ENCODE results near the gene ANK3. TPM values are rescaled to one million over a fixed set of nuclear protein-coding genes. Genes with fewer than 3 reads are reported as not detected.

Gene ANK3
- total RNA-seq, 3 donors from 2014 or later: 10.2 to 93.2 (median 57.4) TPM

- no peaks in the 10 kb centered on the region for H3K27me3 ChIP-seq
- H3K4me3 ChIP-seq: no peak overlapping the region
- no peak overlapping the region for H3K27ac ChIP-seq
These were observed 69.0 kb downstream of the ANK3 start for GRCh38 chr10:60320666-60321065.

GRCh38 chr10:60316029-60316428 lies 73.6 kb downstream of the ANK3 start:
- TF ChIP-seq POLR2AphosphoS5 (IDR thresholded peaks at IDR 0.05) (no peak), CTCF (IDR thresholded peaks at IDR 0.05) (no peak), POLR2A (IDR thresholded peaks at IDR 0.05) (no peak)
- Histone ChIP-seq H3K4me3 (no peak overlapping the region), H3K4me1 (no peaks in the 10 kb centered on the region), H3K27ac (no peak overlapping the region), H3K36me3 (no peaks in the 10 kb centered on the region), H3K9me3 (no peaks in the 10 kb centered on the region), H3K27me3 (no peaks in the 10 kb centered on the region)
- intact Hi-C loops (cut with DNase I; ENCODE audit: low total_unique reads): no loop called here
- DNase-seq (ENCODE audit: low spot score in 2 of 2): no peak

More at GRCh38 chr10:60320666-60321065, 69.0 kb downstream of the ANK3 start:
- Histone ChIP-seq H3K9me3 (no peaks in the 10 kb centered on the region), H3K4me1 (no peaks in the 10 kb centered on the region), H3K36me3 (no peaks in the 10 kb centered on the region)
- no peak for TF ChIP-seq POLR2AphosphoS5 (IDR thresholded peaks at IDR 0.05)
- TF ChIP-seq CTCF (IDR thresholded peaks at IDR 0.05): no peak
- intact Hi-C loops (cut with DNase I; ENCODE audit: low total_unique reads): no loop called here
- no peak for DNase-seq (ENCODE audit: low spot score in 2 of 2)

- Histone ChIP-seq H3K27me3 (no peaks in the 10 kb centered on the region), H3K9me3 (no peaks in the 10 kb centered on the region), H3K36me3 (no peaks in the 10 kb centered on the region), H3K27ac (no peak overlapping the region), H3K4me1 (no peaks in the 10 kb centered on the region), H3K4me3 (no peak overlapping the region)
- intact Hi-C loops (cut with DNase I; ENCODE audit: low total_unique reads): no loop called here
- TF ChIP-seq POLR2A (IDR thresholded peaks at IDR 0.05) (no peak), CTCF (IDR thresholded peaks at IDR 0.05) (no peak), POLR2AphosphoS5 (IDR thresholded peaks at IDR 0.05) (no peak)
- DNase-seq (ENCODE audit: low spot score in 2 of 2): no peak
These were observed 74.4 kb downstream of the ANK3 start for GRCh38 chr10:60315311-60315710.

- intact Hi-C loops (cut with DNase I; ENCODE audit: low total_unique reads): loop anchor here (1.0 kb wide), 1 partner anchor 36 kb away; no protein-coding TSS in a partner anchor
- no peak for DNase-seq (ENCODE audit: low spot score in 2 of 2)
- Histone ChIP-seq H3K27ac (no peak overlapping the region), H3K4me3 (no peak overlapping the region), H3K27me3 (no peaks in the 10 kb centered on the region), H3K36me3 (no peaks in the 10 kb centered on the region), H3K4me1 (no peaks in the 10 kb centered on the region), H3K9me3 (no peaks in the 10 kb centered on the region)
- TF ChIP-seq POLR2A (IDR thresholded peaks at IDR 0.05): no peak
- no peak for TF ChIP-seq CTCF (IDR thresholded peaks at IDR 0.05)
These were observed 75.4 kb downstream of the ANK3 start for GRCh38 chr10:60314069-60314940.

- TF ChIP-seq CTCF (IDR thresholded peaks at IDR 0.05) (no peak), POLR2A (IDR thresholded peaks at IDR 0.05) (no peak)
- Histone ChIP-seq H3K4me1 (no peaks in the 10 kb centered on the region), H3K36me3 (no peaks in the 10 kb centered on the region), H3K9me3 (no peaks in the 10 kb centered on the region), H3K4me3 (no peak overlapping the region), H3K27me3 (no peaks in the 10 kb centered on the region), H3K27ac (no peak overlapping the region)
- intact Hi-C loops (cut with DNase I; ENCODE audit: low total_unique reads): no loop called here
- no peak for DNase-seq (ENCODE audit: low spot score in 2 of 2)
These were observed 76.1 kb downstream of the ANK3 start for GRCh38 chr10:60313589-60313952.

Measured in breast epithelium (tissue), 4 donors.